VCaP (cell line): ENCODE data around the gene TNS4.

Experiments used
- H3K27ac ChIP-seq: fragments of 450-650 bp; 2 replicates; pipeline ENCODE4 v1.5.1; 2017
- TF ChIP-seq, protein P1 (sequence below): fragments of 450-650 bp; conservative IDR thresholded peaks from 2 replicates; pipeline ENCODE4 v1.5.1; 2017; ENCODE audit warnings: mild to moderate bottlenecking, moderate library complexity

TNS4 gene

DNA sequence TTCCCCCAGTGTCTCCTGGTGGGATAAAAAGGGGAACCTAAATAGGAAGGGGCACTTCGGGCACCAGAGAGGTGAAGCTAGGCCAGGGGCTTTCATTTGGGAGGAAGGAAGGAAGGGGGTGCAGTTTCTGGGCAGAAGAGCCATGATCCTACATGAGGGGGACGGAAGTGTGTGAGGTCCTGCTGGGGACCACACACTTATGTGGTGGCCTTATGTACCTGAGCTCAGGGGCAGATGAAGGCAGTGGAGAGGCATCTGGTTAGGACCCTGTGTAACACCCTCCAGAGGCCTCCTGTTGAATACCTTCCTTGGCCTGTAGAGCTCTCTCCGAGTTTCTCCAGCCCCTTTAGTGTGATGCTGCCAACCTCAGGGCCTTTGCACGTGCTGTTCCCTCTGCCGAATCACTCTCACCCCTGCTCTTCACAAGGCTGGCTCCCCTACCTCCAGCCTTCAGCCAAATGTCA is 37.0 kb downstream of the TNS4 start:
- H3K27ac ChIP-seq: no peak overlapping the region
- TF ChIP-seq, protein P1, sequence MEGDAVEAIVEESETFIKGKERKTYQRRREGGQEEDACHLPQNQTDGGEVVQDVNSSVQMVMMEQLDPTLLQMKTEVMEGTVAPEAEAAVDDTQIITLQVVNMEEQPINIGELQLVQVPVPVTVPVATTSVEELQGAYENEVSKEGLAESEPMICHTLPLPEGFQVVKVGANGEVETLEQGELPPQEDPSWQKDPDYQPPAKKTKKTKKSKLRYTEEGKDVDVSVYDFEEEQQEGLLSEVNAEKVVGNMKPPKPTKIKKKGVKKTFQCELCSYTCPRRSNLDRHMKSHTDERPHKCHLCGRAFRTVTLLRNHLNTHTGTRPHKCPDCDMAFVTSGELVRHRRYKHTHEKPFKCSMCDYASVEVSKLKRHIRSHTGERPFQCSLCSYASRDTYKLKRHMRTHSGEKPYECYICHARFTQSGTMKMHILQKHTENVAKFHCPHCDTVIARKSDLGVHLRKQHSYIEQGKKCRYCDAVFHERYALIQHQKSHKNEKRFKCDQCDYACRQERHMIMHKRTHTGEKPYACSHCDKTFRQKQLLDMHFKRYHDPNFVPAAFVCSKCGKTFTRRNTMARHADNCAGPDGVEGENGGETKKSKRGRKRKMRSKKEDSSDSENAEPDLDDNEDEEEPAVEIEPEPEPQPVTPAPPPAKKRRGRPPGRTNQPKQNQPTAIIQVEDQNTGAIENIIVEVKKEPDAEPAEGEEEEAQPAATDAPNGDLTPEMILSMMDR: no peak

DNA sequence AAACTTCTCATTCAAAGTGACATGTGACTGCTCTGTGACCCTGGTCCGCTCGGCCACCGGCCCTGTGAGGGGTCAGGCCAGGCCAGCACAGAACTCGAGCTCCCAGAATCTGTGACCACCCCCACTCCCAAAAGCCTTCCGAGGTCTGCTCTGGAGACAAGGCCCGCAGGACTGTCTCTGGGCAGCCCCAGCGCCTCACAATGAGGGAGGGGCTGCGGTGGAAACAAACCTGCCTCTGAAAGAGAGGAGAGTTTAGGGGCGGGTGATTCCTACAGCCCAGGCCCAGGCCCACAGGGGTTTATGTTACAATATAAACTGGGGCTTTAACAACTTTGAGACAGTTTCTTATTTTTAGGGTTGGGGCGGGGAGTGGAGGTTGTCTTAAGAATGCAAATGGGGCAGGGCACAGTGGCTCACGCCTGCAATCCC is 38.3 kb downstream of the TNS4 start:
- TF ChIP-seq, protein P1: no peak
- H3K27ac ChIP-seq: no peak overlapping the region

DNA sequence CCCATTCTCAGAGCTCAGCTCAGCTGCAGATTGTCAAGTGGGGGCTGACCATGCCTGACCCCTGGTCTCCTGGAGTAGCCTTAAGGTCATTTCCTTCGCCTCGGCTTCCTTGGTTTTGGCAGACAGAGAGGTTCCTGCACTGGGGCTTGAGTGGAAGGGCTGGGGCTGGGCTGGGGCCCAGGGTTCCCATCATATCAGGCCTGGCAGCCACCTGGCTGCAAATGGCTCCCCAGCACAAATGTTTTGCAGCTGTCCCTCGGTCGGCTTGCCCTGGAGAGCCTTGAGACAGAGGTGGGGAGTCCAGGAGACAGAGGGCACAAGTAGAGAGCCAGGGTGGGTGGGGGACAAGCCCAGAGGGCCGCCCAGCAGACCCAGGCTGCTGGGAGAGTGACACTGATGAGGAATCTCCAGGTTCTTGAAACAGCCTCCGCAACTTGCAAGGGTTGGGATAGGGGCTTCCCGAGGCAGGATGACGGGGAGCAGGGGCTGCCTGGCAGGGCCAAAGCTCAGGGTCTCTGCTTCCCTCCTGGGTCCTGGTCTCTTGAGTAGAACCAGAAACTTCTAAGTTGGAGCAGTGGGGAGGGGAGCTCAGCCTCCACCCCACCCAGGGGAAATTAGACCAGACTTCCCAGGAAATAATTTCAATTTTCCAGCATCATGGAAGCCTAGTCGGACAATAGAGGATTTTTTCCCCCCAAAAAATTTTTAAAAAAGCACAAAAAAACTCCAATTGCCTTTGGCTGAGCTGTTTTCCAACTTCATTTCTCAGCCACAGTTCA is 38.9 kb downstream of the TNS4 start:
- TF ChIP-seq, protein P1: no peak
- no peak overlapping the region for H3K27ac ChIP-seq

DNA sequence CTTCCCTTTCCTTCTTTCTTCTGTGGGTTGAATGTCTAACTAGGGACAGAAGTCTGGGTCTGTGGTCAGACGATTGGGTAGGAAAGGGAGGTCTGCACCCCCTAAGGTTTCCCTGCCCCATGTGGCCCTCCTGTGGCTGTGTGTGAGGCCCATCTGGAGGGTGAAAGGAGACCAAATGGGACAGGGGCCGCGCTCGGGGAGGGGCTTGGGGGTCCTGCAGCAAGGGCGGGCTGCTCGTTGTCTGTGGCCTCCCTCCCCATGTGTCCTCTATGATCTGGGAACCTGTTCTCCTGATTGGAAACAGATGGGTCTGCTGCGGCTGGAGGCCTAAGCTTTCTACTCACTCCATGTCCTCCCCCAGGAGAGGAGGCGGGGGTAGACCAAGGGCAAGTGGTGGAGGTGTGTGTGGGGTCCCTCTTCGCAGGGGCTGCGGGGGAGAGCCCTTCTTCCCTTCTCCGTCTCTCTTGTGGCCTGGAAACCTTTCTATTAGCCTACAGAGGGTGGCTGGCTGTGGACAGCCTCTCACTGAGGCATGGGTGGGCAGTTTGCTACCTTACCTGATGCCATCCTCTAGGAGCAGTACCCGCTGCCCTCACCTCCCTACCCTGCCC is 39.6 kb downstream of the TNS4 start:
- TF ChIP-seq, protein P1: no peak
- H3K27ac ChIP-seq: no peak overlapping the region

DNA sequence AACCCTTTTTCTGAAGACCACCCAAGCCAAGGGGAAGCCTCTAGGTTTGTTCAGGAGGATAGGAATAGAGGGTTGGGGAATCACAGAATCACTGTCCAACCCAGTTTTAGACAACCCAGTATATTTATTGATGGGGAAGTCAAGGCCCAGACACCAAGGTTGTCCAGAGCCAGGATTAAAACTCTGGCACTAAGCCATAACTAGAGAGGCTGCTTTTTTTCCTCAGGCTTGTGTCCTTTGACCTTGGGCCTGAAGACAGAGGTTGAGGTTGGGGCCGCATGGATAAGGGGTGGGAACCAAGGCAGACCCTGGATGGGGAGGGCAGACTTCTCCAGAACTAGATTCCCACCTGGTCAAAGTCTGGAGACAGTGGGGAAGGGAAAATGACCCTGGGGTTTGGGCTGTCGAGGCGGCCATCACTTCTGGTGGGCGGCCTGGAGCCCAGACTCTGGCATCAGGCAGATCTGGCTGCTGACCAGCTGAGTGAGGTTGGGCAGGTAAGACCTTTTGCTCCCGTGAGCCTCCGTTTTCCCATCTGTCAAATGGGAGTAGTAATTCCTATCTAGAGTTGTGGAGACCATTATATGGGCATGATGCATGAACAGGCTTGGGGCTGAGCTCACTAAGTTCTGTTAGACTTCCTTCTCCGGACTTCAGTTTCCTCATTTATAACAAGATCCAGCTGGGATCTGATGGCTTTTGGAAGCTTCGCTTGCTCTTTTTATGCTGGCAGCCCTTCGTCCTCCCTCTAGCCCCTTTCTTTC is 40.3 kb downstream of the TNS4 start:
- H3K27ac ChIP-seq: no peak overlapping the region
- TF ChIP-seq, protein P1: no peak

DNA sequence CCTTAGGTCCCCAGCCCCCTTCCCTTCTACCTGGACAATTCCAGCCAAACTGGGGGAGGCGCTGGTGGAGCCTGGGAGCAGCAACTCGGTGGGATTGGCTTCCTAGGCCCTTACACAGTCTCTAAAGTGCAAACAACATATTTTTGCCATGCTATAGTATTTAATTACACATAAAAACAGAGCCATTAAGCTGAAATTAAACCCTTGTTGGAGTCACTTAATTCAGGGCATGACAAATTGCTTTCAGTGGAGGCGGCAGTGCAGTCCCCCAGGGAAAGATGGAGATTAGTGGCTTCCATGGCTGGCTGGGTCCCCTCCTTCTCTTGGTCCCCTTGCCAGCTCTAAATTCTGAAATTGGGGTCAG is 40.8 kb downstream of the TNS4 start:
- no peak overlapping the region for H3K27ac ChIP-seq
- TF ChIP-seq, protein P1: no peak
